Lower leg skin (tissue), 4 donors: ENCODE results near the gene GAS7. TPM values are rescaled to one million over a fixed set of nuclear protein-coding genes. Genes with fewer than 3 reads are reported as not detected.

ENCODE experiments used
- DNase-seq, 2 donors: peaks; one replicate each; pipeline ENCODE4 v3.0.0-alpha.2; 2019; ENCODE audit warnings: low spot score in 2 of 2
- H3K4me3 ChIP-seq: fragments of 200-600 bp; sonication (generic); 2 replicates; pipeline ENCODE4 v1.5.1; 2017; ENCODE audit warnings: mild to moderate bottlenecking, low read depth; ENCODE audit not compliant: poor library complexity, severe bottlenecking
- POLR2A ChIP-seq, 2 donors: fragments of 450-650 bp; IDR thresholded peaks; one replicate each; pipeline ENCODE4 v1.6.1; 2016 to 2017; ENCODE audit warnings: antibody characterized with exemption in 2 of 2, mild to moderate bottlenecking in 1 of 2, moderate library complexity in 1 of 2
- WGBS, 2 donors: methylation state at CpG; one replicate each; pipeline ENCODE4 v1.1.5; 2018; 5-methylcytosine and 5-hydroxymethylcytosine counted together
- intact Hi-C: fragments of 100-400 bp; cut with DNase I; formaldehyde crosslinking; loops from one replicate; pipeline ENCODE4 v1.15.0; 2023; ENCODE audit warnings: low total_unique reads
- total RNA-seq, 4 donors: library from RNA; depleted of rRNA; stranded (reverse); fragments of >200 nt; gene quantifications; one replicate each; pipeline ENCODE4 v1.1.0, GENCODE V29; 2016
- TF ChIP-seq, protein P1 (sequence below), 3 donors: fragments of 450-650 bp; IDR thresholded peaks; one replicate each; pipeline ENCODE4 v1.5.1; 2016; ENCODE audit warnings: antibody characterized with exemption in 3 of 3, mild to moderate bottlenecking in 3 of 3, moderate library complexity in 2 of 3

The GAS7 gene
- total RNA-seq, 4 donors from 2014 or later, result 97.8 to 148 (median 117) TPM

DNA sequence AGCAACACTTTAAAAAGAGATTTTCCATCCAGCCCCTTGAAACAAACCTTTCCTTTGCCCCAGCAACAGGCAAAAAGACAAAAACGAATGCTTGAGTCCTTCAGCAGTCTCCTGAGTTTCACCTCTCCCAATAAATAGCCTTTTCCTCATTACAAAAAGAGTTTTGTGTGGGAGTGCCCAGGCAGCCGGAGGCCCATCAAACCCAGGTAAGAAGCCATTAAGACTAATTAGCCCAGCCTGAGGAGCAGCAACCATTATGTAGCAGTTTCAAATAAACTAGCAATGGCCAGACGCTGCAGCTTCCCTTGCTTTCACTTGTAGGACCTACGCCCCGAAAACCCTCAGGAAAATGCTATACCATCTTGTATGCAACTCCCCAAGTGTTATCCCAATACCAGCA, 15.6 kb downstream of the GAS7 start:
- no peak for DNase-seq
- no peak overlapping the region for H3K4me3 ChIP-seq
- WGBS, 2 donors, result 85 to 88% methylated on average over 5 of the region's 5 CpGs
- no peak for TF ChIP-seq POLR2A (IDR thresholded peaks at IDR 0.05)
- TF ChIP-seq, protein P1, sequence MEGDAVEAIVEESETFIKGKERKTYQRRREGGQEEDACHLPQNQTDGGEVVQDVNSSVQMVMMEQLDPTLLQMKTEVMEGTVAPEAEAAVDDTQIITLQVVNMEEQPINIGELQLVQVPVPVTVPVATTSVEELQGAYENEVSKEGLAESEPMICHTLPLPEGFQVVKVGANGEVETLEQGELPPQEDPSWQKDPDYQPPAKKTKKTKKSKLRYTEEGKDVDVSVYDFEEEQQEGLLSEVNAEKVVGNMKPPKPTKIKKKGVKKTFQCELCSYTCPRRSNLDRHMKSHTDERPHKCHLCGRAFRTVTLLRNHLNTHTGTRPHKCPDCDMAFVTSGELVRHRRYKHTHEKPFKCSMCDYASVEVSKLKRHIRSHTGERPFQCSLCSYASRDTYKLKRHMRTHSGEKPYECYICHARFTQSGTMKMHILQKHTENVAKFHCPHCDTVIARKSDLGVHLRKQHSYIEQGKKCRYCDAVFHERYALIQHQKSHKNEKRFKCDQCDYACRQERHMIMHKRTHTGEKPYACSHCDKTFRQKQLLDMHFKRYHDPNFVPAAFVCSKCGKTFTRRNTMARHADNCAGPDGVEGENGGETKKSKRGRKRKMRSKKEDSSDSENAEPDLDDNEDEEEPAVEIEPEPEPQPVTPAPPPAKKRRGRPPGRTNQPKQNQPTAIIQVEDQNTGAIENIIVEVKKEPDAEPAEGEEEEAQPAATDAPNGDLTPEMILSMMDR (IDR thresholded peaks at IDR 0.05), result no peak
- intact Hi-C loops, result no loop called here

DNA sequence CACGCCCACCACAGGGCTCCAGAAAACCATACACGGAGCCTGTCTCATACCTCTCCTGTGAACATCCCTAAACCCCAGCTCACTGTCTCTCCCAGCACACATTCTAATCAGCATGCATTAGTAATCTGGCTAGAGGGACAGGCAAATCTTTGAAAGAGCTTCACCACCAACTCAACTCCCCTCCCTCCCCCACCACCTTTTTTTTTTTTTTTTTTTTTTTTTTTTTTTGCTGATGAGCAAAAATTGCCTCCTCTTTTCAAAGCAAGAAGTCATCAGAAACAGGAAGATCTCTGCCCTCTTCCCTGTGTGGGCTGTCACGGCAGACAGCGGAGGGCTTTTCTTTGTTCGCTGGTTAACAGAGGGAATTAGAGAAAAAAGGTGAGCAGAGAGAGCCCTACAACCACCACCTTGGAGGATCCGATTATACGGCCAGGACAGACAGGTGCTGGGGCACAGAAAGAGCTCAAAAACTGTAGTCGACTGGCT, 19.9 kb downstream of the GAS7 start:
- no peak overlapping the region for H3K4me3 ChIP-seq
- intact Hi-C loops, result no loop called here
- 68 to 71% methylated on average over 8 of the region's 8 CpGs for WGBS, 2 donors
- TF ChIP-seq, protein P1 (IDR thresholded peaks at IDR 0.05), result no peak
- TF ChIP-seq POLR2A (IDR thresholded peaks at IDR 0.05), result no peak
- no peak for DNase-seq

DNA sequence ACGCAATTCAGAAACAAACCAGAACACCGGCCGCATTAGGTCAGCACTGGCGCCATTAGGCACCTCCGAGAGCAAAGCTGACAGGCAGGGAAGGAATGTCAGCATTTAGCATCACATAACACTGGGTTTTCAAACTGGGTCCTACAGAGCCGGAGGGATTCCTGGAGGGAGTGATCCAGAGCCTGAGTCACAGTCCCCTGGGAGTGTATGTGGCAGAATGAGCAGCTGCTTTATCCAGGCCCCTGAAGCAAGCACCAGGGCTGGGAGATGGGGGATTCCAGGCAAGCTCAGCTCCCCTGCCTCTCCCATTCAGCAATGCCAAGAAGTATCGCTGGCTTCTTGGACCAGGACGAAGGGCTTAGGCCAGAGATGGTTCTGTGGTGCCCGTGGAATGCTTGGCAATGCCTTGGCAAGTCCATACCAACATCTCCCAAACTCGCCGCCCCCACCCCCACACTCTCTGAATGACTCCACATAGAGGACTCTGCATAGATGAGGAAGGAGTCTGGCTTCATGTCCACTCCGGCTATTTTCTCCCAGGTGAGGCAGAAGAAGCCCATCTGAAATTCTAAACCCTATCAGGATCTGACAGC, 20.4 kb downstream of the GAS7 start:
- TF ChIP-seq, protein P1 (IDR thresholded peaks at IDR 0.05), result no peak
- TF ChIP-seq POLR2A (IDR thresholded peaks at IDR 0.05), result no peak
- DNase-seq, result no peak
- H3K4me3 ChIP-seq, result no peak overlapping the region
- intact Hi-C loops, result no loop called here
- 67 to 74% methylated on average over 12 of the region's 12 CpGs for WGBS, 2 donors

DNA sequence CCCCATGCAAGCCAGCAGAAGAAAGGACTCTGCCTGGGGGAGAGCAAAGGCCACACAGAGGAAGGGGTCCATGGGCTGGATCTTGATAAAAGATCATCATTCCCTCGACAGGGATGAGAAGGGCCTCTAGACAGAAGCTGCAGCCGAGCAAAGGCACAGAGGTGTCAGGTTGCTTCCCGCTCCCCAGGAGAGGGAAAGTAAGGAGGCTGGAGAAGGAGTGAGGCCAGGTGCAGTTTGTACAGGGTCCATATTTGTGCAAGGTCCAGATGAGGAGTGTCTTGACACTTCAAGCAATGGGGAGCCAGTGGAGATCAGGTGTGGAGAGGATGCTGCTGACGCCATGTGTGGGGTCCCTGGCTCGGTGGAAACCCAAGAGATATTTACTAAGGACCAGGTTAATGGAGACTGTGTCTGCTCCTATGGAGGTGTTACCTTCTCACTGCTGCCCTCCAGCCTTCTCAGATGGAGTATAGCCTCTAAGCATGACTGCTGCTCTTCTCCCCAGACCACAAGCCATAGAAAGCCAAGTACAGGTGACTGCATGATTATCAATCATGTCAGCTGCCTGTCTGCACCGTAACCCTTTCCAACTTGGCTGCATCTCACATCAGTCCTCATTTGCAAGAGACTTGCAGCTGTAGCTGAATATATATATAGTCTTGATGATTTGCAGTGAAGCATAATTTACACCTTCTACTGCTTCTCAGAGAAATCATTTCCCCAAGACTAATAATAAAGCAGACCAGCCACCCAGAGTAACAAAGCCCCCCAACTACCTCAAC, 21.1 kb downstream of the GAS7 start:
- TF ChIP-seq, protein P1 (IDR thresholded peaks at IDR 0.05), result no peak
- TF ChIP-seq POLR2A (IDR thresholded peaks at IDR 0.05), result no peak
- H3K4me3 ChIP-seq, result no peak overlapping the region
- intact Hi-C loops, result no loop called here
- no peak for DNase-seq
- 75 to 76% methylated on average over 6 of the region's 6 CpGs for WGBS, 2 donors

DNA sequence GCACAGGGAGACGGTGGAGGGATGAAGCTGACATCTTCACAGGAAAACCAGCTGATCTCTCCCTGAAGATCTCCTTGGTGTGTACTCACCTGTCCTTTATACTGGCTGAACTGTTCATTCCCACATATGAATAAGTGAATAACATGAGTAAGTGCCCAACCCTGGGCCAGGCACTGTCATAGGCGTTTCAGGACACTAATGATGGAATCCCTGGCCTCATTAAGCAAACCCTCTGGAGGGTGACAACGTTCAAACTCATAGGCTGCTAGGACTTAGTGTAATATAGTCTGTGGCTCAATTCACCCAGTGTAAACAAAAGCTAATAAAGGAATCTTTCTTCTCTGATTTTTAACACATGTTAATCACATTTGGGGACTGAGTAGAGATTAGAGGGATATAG, 24.5 kb downstream of the GAS7 start:
- intact Hi-C loops, result no loop called here
- 59 to 73% methylated on average over 3 of the region's 3 CpGs for WGBS, 2 donors
- no peak for DNase-seq
- TF ChIP-seq, protein P1 (IDR thresholded peaks at IDR 0.05), result no peak
- no peak for TF ChIP-seq POLR2A (IDR thresholded peaks at IDR 0.05)
- no peak overlapping the region for H3K4me3 ChIP-seq
